ENCODE data around the gene ZBTB6.
A peak's percentile ranks its signal among the peaks of the same experiment; 100 is the strongest.
"Not testable (repeated sequence)": the region's sequence is repeated elsewhere in the genome, so short reads cannot be mapped to it uniquely, and the experiment has no call there.

The ZBTB6 gene

GRCh38 chr9:122929796-122930354, 16.8 kb upstream of the ZBTB6 start:
- no peak for DNase-seq

DNA sequence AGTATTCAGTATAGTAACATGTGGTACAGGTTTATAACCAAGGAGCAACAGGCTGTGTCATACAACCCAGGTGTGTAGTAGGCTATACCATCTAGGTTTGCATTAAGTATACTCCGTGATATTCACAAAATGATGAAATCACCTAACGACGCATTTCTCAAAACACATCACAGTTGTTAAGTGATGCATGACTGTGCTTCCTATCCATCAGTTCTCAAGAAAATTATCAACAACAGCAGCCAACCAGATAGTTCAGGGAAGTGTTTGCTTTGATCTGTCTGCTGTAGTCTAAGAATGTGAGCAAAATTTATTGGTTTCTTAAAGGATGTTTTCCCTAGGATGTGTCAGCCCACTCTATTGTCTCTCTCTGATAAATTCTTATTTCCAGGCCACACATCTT, 10.8 kb upstream of the ZBTB6 start:
- no peak for DNase-seq

GRCh38 chr9:122922713-122923112, 9.6 kb upstream of the ZBTB6 start:
- no peak for DNase-seq

- no peak for DNase-seq
These were observed 5.2 kb upstream of the ZBTB6 start for GRCh38 chr9:122918310-122918709.

DNA sequence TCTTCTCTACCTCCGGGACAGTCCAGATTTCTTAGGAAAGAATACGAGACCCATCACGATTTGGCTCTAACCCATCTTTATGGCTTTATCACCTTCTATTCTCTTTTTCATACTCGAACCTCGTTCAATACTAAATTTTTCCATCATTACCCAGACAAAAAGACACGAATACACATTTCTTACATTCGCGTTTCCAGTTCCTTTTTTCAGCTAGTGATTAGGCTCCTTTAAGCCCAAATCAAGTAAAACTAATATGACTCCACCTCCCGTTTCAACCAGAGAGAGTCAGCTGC, 506 bp downstream of the ZBTB6 start:
- no peak for DNase-seq

DNA sequence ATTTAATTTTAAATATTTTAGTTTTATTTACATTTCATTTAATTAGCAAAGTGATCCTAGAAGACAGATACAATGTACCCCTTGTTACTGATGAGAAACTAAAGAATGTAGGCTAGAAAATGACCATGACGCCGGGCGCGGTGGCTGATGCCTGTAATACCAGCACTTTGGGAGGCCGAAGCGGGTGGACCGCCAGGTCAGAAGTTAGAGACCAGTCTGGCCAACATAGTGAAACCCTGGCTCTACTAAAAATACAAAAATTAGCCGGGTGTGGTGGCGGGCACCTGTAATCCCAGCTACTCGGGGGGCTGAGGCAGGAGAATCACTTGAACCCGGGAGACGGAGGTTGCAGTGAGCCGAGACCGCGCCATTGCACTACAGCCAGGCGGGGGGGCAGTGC, 7.0 kb downstream of the ZBTB6 start:
- DNase-seq, result not testable (repeated sequence)

DNA sequence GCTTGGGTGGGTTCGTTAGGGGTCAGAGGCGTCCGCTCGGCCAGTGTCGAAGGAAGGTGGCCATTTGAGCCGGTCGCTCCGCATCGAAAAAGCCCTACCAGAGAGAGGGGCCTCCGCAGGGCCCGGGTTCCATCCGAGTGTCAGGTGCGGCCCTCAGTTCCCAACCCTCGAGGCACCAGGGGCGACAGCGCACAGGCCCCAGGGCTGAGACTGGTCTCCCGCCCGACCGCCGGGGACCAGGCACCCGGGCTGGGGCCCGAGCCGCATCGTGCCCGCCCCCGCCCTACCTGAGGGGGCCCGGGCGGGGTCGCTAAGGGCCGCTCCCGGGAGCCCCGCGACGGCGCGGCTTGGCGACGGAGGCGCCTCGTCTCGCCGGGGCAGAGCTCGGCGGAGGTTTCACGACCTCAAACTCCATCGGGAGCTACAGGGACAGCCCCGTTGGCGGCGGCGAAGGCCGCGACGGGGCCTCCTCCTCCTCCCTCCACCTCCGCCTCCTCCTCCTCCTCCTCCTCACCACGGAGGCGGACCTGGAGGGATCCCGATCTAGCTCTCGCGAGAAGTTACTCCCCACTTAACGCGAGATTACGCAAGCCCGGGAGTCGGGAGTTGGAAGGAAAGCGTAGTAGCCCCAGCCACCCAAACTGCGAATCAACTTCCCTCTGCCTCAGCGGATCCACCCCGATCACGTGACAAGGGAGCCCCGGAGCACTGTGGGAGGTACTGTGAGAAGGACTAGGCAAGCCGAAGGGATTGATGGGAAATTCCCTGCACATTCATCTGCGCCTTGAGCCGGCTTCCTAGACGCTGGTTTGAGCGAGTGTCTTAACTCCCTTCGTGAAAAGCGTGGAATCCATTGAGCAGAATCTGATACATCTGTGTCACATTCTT, 8.1 kb downstream of the ZBTB6 start, which contains the start of gene RC3H2:
RC3H2 (minus strand) TSS at position 537 of the 888 bp plus-strand sequence. CDS start 7,850 bp downstream, outside the sequence.
- peak; percentile 80 to 100 (median 99) for DNase-seq

GRCh38 chr9:122904466-122904822, 8.7 kb downstream of the ZBTB6 start:
- DNase-seq, result peak in 24 of 56 donors; percentile 9 to 62 (median 30)

- DNase-seq, result no peak
These were observed 12.3 kb downstream of the ZBTB6 start for GRCh38 chr9:122900791-122901190.

DNA sequence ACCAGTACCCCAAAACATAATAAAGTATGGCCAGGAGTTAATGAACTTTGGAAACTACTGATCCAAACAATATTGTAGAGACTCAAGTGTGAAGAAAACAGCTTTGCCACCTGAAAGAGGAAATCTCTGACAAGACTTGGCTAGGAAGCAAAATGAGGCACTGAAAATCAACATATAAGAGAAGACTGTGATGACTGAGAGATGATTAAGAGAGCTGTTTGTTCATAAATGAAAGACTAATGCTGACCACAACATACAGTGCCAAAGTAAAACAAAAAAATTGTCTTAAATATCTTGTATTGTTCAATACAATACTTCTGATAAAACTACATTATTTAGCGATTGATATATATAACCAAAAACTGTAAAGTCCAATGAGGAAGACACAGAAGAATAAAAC, 15.2 kb downstream of the ZBTB6 start:
- no peak for DNase-seq

- DNase-seq, result no peak
These were observed 24.6 kb downstream of the ZBTB6 start for GRCh38 chr9:122888480-122888879.

GRCh38 chr9:122883125-122883524, 30.0 kb downstream of the ZBTB6 start:
- DNase-seq, result no peak

DNA sequence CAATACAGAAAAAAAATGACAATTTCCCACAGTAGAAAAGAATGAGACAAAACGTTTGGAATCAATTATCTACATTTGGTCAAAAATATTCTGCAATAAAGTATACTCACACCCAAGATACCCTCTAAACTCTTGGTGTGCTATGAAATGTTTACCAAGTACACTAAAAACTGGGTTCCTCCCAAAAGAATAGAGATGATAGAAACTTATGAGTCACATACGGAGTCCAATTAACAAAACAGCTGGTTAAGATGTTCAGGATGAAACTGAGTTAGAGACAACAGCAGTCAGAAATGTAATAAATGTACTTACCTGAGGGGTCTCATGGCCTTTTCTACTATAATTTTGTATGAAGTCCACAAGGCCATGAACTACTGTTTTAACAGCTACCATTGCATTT, 33.7 kb downstream of the ZBTB6 start:
- no peak for DNase-seq

DNA sequence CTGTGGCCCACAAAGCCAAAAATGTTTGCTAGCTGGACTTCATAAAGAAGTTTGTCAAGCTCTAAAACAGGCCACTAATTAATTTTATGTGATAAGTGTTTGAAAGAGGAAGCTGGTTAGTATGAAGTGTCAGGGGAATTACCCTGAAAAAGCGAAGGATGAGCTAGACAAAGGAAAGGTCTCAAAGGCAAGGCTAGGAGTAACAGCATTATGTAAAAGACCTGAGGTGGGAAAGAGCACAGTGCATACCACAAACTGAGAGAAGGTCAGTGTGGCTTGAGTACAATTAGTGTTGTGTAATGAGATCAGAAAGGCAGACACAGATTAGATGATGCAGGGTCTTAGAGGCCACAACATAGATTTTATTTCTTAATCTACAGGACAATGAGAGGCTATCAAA, 37.6 kb downstream of the ZBTB6 start:
- no peak for DNase-seq

DNA sequence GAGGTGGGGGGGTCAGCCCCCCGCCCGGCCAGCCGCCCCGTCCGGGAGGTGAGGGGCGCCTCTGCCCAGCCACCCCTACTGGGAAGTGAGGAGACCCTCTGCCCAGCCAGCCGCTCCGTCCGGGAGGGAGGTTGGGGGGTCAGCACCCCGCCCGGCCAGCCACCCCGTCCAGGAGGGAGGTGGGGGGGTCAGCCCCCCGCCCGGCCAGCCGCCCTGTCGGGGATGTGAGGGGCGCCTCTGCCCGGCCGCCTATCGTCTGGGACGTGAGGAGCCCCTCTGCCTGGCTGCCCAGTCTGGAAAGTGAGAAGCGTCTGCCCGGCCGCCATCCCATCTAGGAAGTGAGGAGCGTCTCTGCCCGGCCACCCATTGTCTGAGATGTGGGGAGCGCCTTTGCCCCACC, 45.8 kb downstream of the ZBTB6 start:
- not testable (repeated sequence) for DNase-seq

GRCh38 chr9:122866079-122866478, 47.0 kb downstream of the ZBTB6 start:
- DNase-seq, result no peak

GRCh38 chr9:122865300-122865699, 47.8 kb downstream of the ZBTB6 start:
- DNase-seq, result no peak

DNA sequence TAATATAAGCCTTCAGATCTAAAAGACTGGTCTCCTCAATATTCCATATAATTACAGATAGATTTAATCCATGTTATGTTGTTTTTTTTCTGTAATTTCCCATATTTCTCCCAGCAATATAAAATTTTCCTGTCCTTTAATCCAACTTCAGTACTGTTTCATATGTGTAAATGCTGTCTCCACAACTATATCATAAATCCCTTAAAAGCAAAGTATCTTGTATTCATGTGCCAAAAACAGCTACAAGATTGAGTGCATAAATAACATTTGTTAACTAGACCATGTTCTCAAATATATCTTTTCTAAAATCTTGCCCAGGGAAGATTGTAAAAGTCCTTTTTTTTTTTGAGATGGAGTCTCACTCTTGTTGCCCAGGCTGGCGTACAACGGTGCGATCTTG, 49.7 kb downstream of the ZBTB6 start:
- DNase-seq, result no peak

- no peak for DNase-seq
These were observed 52.6 kb downstream of the ZBTB6 start for GRCh38 chr9:122860319-122861142.

Data from amygdala (tissue), 56 donors.